ENCODE results near the gene ISCA2.

GRCh38 chr14:74503291-74503937, 9.8 kb downstream of the ISCA2 start:
- no peak for TF ChIP-seq CTCF (conservative IDR thresholded peaks at IDR 0.05)
- no peak for TF ChIP-seq ZFX (IDR thresholded peaks at IDR 0.05)

Data from C4-2B (cell line).